CD4-positive, alpha-beta T cell treated with Interleukin-4 for 1 hour (primary cell): ENCODE measurements around the gene TMOD3.
A peak's percentile ranks its signal among the peaks of the same experiment; 100 is the strongest.
"Not testable (repeated sequence)": the region's sequence is repeated elsewhere in the genome, so short reads cannot be mapped to it uniquely, and the experiment has no call there.

ENCODE experiments used
- DNase-seq, 2 donors: peaks; one replicate each; pipeline ENCODE4 v3.0.0-alpha.2; 2020 to 2022

TMOD3 gene

DNA sequence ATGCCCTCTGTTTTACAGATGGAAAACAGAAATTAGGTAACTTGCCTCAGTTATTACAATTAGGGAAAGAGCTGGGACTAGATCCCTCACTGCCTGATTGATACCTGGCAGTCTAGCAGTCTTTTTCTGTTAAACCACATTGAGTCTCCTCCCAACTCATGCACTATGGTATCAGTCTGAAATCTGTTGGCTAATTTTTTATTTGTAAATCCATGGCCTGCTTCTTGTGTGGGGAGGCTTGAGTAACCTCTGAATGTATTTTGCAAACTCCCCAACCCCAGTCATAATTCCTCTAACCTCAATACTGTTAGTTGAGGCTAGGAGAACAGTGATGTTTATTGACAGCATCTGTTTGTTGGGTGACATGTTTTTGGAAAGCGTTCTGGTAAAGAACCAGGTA lies 35.9 kb downstream of the TMOD3 start:
- DNase-seq = no peak

DNA sequence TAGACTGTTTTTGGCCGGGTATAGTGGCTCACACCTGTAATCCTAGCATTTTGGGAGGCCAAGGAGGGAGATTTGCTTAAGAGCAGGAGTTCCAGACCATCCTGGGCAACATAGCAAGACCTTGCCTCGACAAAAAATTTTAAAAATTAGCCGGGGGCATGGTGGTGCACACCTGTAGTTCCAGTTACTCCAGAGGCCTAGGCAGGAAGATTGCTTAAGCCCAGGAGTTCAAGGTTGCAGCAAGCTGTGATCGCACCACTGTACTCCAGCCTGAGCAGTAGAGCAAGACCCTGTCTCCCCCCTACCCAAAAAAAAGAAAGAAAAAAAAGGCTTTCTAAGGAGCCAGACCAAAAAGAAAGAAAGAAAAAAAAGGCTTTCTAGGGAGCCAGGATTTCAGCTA lies 36.7 kb downstream of the TMOD3 start:
- no peak for DNase-seq

DNA sequence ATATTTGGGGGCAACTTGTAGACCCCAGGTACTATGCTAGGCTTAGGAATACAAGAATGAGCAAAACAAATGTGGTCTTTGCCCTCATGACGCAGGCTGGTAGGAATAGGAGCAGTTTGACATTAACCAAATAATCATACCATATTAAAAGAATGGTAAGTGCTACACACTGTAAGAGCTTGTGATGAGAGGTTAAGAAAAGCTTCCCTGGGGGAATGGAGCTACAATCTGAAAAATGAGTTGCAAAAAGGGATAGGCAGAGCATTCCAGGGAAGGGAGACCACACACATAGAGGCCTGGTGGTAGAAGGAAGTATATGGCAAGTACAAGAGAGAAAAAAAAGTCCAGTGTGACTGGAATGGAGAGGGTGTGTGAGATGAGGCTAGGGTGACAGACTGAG lies 37.3 kb downstream of the TMOD3 start:
- no peak for DNase-seq

DNA sequence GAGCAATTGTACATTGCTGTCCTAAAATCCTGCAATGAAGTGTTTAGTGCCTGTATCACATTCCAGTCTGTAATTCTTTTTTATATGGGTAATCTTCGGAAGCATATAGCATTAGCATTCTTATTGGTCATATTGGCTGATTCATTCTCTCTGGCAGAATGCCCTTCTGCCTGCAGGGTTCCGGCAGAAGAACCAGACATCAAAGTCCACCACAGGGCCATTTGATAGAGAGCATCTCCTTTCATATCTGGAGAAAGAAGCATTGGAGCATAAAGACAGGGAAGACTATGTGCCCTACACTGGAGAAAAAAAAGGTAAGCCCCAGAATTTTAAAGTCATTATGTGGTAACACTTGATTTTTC lies 39.6 kb downstream of the TMOD3 start:
- DNase-seq = no peak

DNA sequence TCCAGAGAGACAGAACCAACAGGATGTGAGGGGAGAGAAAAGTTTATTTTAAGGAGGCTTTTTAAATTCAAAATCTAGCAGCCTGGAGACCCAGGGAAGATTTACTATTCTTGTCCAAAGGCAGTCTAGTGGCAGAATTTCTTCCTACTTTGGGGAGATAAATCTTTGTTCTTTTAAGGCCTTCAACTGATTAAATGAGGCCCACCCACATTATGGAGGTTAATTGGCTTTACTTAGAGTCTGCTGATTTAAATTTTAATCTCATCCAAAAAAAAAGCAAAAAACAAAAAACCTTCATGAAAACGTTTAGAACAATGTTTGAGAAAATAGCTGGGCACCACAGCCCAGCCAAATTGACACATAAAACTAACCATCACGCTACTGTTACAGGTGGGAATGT lies 41.3 kb downstream of the TMOD3 start:
- no peak for DNase-seq

DNA sequence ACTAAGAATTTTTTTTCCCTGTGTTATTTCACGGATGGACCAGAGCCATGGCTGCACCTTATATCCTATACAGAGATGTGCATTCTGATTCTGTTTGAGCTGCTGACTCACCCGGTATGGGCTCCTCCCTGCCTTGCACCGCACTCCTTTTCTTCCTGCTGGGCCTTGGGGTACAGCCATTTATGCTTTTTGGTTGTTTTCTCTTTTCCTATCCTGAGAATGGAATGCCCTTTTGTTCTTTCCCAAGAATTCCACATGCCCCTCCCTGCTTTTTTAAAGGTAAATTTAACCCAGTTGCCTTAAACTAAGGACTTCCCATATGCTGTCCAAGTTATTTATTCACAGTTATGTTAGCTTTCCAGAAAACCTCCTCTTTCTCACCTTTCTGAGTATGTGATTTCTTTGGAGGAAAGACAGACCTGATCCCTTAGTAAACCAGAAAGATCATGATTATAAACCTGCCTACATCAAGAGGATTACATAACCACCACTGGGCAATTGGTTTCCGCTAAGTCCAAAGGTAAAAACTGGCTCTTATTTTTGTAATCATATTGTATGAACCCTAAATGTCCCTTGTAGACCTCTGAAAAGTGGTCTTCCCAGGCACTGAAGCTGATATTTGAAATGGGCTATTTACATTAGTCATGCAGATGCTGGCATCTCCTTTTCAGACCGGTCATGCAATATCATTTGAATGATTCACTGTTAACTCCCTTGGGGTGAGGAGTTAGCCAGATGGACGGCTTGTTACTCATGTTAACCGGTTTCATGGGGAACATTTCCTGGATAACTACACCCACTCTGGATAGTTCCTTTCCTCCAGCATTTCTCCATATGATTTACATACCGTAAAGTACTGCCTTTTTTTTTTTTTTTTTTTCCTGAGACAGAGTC lies 45.5 kb downstream of the TMOD3 start:
- no peak for DNase-seq

DNA sequence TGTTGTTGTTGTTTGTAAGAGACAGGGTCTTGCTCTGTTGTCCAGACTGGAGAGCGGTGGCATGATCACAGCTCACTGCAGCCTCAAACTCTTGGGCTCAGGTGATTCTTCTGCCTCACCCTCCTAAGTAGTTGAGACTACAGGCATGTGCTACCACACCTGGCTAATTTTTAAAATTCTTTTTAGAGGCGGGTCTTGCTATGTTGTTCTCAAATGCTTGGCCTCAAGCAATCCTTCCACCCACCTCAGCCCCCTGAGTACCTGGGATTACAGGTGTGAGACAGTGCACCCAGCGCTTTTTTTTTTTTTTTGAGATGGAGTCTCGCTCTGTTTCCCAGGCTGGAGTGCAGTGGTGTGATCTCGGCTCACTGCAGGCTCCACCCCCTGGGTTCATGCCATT lies 46.7 kb downstream of the TMOD3 start:
- DNase-seq = no peak

DNA sequence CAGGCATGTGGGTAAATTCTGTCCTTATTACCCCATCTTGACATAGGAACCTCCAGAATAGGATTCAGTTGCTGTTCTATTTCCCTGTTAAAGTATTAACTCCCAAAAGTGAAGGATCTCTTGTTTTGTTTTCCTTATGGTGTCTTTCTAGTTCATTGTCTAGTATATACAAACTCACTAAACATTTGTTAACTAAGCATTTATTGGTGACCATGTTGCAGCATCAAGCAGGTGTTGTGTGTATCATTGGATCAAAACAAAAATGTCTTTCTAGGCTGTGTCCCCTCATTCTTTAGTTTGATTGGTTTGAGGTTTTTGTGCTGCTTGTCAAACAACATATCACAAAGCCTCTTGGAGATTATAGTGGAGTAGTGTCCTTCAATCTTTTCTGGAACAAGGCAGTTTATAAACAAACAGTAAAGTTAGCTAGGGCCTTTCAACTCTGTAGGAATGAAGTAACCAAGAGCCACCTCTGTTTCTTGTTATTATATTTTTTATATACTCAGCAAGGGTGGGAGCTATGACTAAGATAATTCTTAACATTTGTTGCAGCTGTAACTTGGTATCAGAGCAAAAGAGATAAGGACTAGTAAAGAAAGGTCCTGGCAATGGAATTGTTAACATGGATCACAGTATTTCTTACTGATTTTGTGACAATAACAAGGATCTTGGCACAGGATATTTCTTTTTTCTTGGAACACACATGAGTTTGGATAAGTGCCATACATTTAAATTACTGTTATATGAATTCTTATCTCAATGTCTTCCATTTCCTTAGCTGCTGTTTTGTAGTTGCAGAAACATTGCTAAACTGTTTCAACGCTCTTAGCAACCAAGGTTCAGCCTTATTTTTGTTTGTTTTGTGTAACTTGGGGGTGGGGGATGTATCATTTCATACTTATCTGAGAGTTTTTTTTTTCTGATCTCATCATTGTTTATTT lies 49.3 kb downstream of the TMOD3 start:
- DNase-seq = peak in 1 of 2 donors; percentile 34

DNA sequence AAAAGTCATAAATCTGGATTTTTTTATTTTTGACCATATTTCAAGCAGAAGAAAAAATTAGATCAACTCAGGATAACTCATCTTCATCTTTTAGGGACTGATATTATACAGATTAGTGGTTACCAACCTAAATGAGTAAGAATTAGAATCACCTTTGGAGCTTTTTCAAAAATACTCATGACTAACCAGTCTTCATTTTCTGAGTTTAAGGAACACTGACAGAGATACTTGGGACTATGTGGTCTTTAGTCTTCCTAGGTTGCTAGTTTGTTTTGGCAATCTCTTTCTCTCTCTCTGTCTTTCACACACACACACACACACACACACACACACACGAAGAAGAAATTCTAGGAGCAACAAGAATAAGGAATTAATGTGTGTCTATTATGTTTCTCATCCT lies 50.1 kb downstream of the TMOD3 start:
- DNase-seq = no peak

DNA sequence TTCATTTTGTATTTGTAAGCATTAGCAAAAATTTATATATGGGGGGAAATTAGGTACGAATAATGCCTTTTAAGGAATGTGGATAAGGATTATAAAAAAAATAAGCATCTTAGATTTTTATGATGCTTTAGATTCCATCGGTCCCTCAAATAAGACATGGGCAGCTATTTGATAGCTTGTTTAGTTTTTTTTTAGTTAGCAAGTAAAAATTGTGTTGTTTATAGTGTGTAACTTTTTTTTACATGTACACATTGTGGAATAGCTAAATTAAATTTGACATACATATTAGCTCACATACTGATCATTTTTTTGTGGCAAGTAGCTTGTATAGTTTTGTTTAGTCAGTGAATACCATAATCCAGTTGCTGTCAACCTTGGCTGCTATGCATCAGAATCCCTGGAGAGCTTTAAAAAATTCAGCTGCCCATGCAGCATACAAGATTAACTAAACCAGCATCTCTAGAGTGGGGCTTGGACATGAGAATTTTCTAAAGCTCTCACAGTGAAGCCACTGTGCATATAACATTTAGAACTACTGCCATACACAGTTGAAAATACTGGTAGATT lies 53.9 kb downstream of the TMOD3 start:
- no peak for DNase-seq

DNA sequence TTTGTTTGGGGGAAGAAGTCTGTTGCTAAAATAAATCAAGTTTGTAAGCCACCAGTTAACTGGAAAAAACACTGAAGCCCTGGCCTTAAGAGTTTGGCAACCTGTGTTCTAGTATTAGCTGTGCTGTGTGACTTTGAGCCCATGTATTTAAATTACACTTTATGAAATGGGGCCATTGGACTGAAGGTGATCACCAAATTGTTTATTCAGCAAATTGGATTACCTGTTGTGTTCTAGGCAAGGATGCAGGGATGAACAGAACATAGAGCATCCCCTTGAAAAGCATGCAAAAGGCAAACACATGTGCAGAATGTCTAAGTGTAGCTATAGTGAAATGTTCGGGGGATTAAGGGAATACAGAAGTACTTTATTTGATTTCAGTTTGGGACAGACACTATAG lies 54.6 kb downstream of the TMOD3 start:
- no peak for DNase-seq

DNA sequence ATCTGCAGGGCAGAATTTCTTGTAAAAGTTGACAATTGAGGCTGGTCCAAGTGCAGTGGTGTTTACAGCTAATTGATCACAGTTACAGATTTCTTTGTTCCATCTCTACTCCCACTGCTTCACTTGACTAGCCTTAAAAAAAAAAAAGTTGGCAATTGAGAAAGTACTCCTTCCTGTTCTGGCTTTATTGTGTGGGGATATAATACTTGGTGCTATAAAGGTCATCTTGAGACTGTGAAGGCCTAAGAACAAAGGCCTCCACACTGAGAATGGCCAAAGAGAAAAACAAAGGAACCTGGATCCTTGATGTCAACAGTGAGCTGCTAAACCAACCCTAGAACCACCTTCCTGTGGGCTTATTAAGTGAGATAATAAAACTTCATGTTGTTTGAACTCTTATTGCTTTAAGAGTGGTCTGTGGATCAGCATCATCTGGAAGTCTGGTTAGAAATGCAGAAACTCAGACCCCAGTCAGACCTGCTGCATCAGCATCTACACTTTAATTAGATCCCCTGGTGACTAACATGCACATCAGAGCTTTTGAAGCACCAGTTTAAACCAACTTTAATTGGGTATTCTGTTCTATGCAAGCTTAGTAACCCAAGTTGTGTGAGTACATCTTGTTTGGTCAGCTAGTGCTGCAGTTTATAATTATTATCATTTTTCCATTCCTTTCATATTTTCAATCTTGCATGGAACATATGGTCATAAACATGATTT lies 55.2 kb downstream of the TMOD3 start:
- DNase-seq = no peak

DNA sequence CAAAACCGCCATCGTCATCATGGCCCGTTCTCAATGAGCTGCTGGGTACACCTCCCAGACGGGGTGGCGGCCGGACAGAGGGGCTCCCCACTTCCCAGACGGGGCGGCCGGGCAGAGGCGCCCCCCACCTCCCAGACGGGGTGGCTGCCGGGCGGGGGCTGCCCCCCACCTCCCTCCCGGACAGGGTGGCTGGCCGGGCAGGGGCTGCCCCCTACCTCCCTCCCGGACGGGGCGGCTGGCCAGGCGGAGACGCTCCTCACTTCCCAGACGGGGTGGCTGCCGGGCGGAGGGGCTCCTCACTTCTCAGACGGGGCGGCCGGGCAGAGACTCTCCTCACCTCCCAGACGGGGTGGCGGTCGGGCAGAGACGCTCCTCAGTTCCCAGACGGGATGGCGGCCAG lies 56.3 kb downstream of the TMOD3 start:
- not testable (repeated sequence) for DNase-seq

DNA sequence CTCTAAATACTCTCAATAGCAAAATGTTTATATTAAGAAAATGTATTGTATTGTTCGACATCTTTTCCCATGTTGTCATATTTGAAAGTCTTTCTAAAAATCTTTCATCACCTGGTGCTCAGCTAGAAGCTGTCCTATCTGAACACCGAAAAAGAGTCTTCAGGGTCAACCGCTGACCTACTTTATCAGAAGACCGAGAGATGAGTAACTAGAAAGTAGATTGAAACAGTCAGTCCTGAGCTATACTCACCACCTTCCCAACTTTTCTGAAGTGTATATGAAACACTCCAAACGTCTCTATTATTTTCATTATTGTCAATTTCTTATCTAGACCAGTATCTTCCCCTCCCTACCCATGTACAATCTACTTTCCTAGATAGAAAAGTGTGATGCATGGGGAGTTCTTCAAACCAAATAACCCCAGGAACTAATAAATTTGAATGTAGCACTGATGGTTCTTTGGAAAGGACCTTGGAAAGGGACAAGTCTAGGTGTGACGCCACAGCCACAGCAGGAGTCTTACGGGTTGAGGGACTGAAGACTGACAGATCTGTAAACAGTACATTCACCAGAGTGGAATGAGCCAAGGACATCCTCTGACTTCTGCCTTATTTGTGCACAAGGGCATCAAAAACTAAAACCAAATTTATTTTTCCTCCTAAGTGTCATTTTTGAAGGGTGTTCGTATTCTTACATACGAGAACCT lies 58.6 kb downstream of the TMOD3 start:
- DNase-seq = no peak

DNA sequence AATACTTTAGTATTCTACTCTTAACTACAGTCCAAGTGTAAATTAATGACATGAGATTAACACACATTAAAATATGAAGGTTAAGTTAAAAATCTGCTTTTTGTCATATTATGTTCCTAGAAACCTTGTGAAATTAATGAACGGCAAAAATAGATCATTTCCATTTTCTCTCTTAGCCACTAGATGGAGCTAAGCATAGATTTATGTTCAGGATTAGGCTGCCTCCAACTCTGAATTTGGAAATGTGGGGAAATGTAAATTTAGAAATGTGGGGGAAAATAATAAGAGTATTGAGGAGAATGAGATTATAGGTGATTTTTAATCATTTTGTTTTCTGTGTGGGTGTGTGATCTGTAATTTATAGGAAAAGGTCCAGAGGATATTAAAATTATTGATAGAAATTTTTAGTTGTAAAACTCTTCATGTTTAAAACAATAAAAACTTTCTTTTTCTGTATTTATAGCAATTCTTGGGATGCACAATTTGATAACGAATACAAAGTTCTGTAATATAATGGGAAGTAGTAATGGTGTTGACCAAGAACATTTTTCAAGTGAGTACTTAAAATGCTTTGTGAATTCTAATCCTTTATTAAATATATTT lies 59.2 kb downstream of the TMOD3 start:
- peak in 1 of 2 donors; percentile 47 for DNase-seq

DNA sequence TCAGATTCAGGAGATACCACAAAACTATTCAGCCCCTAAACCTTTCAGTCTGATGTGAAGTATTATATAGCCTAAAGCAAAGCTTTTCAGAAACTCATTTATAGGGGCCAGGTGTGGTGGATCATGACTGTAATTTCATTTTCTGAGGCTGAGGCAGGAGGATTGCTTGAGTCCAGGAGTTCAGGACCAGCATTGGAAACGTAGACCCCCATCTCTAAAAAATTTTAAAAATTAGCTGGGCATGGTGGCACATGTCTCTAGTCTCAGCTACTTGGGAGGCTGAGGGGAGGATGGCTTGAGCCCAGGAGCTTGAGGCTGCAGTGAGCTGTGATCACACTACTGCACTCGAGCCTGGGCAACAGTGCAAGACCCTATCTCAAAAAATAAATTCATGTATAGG lies 60.0 kb downstream of the TMOD3 start:
- no peak for DNase-seq

DNA sequence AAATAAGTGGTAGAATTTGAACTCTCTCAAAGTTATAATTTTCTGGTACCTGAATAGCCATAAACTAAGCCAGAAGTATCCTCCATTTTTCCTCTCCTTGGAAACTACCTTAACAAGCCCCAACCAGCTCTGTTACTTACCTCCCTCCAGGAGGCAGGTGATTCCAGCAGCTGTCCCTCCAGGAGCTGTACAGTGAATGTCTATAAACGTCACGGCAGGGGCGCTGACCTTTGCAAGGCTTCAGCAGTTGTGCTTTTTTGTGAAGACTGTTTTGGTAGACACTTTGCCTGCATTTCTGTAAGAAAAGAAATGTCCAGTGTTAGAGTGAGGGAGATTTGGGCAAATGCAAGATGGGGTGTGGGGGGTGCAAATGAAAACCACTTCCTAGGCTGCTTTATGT lies 75.0 kb downstream of the TMOD3 start:
- DNase-seq = no peak

DNA sequence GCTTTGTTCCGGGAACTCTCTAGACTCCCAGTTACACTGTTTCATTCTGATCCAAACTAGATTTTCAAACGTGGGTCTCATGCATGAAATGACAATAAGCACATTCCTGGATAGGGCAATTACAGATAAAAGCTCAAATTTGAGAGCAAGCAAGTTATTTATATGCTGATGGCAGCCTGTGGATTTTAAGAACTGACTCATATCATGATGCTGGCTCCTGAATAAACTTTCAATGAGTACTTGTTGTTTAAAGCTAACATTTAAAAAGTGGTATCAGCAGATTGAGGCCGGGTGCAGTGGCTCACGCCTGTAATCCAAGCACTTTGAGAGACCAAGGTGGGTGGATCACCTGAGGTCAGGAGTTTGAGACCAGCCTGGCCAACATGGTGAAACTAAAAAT lies 75.5 kb downstream of the TMOD3 start:
- DNase-seq = no peak

DNA sequence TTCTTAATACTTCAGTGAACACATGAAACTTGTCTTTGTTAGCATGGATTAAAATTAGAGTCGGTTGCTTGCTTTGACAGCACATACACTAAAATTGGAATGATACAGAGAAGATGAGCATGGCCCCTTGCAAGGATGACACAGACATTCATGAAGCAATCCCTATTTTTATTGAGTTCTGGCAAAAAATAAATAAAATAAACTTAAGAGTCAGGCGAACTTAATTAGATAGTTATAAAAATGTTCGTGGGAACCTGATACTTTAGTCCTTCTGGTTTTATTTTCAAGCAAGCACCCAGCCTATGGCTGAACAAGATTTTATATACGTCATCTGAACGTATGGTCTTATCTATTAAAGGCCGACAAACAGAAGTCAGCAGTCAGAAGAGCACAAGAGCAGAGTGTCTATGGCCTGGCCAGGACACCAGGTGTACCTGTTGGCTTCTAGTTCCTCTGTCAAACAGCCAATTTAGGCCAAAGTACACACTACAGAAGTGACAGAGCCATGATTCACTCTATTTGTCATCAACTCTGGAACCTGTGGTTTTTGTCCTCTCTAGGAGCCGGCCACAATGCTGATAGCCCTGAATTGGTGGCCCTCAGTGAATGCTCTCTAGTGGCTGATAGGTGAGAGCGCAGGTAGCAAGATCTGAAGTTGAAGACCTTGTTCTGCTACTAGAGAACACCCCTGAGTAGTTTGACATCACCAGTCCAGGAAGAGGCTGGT lies 77.8 kb downstream of the TMOD3 start:
- no peak for DNase-seq

DNA sequence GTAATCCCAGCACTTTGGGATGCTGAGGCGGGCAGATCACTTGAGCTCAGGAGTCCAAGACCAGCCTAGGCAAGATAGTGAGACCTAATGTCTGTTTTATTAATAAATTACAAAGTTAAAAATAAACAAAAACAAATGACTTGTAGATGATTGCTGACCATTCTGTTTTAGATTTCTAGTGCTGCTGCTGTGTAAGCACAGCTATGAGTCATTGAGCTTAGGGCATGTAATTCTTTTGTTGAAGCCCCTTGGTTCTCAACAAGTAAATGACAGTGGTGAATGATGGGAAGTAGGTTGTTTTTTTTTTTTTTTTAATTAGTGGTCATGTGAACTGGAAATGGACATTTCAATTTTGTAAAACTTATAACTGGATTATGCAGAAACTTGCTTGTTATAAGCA lies 78.9 kb downstream of the TMOD3 start:
- DNase-seq = no peak

DNA sequence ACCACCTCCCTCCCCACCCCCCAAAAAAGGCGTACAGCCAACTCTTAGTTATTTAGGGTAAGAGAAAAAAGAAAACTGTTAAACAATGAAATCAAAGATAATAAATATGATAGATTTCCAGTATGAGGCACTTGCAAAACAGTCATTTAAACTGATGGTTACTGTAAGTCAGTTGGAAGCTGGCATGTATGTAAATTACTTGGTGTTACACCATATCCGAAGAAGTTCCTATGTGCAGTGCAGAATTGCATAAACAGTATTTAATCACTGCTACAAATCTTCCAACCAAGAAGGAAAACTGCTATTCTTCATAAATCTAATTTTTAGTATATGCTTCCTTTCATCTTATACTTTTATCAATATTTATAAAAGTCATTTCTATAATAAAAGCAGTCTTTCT lies 80.1 kb downstream of the TMOD3 start:
- no peak for DNase-seq
